Central memory CD8-positive, alpha-beta T cell (primary cell): Measurements from ENCODE around the gene SECISBP2.
"Not testable (repeated sequence)": the region's sequence is repeated elsewhere in the genome, so short reads cannot be mapped to it uniquely, and the experiment has no call there.

Experiments
- ATAC-seq: fragments of 150-1000 bp; cut with Tn5 transposase; replicated peaks from 2 replicates; pipeline ENCODE4 v1.10.0; 2022; ENCODE audit warnings: mild to moderate bottlenecking, moderate FRiP score, moderate number of reproducible peaks; ENCODE audit not compliant: poor library complexity, severe bottlenecking; ENCODE audit errors: extremely low read depth
- DNase-seq, 2 donors: peaks; one replicate each; pipeline ENCODE4 v3.0.0; 2021; ENCODE audit warnings: low spot score in 2 of 2
- H3K27ac Mint-ChIP-seq: one replicate; pipeline ENCODE4 v1.8.0; 2022; ENCODE audit warnings: low read depth, mild to moderate bottlenecking, moderate library complexity, mixed read lengths
- H3K27me3 Mint-ChIP-seq: one replicate; pipeline ENCODE4 v1.8.0; 2022; ENCODE audit warnings: mixed read lengths
- H3K36me3 Mint-ChIP-seq: one replicate; pipeline ENCODE4 v1.8.0; 2022; ENCODE audit warnings: mild to moderate bottlenecking, moderate library complexity, mixed read lengths; ENCODE audit not compliant: insufficient read depth
- H3K4me1 Mint-ChIP-seq: one replicate; pipeline ENCODE4 v1.8.0; 2022; ENCODE audit warnings: mixed read lengths
- H3K4me3 Mint-ChIP-seq: one replicate; pipeline ENCODE4 v1.8.0; 2022; ENCODE audit warnings: mild to moderate bottlenecking, moderate library complexity, mixed read lengths
- H3K9me3 Mint-ChIP-seq: one replicate; pipeline ENCODE4 v1.8.0; 2022; ENCODE audit warnings: mixed read lengths

Gene SECISBP2, protein sequence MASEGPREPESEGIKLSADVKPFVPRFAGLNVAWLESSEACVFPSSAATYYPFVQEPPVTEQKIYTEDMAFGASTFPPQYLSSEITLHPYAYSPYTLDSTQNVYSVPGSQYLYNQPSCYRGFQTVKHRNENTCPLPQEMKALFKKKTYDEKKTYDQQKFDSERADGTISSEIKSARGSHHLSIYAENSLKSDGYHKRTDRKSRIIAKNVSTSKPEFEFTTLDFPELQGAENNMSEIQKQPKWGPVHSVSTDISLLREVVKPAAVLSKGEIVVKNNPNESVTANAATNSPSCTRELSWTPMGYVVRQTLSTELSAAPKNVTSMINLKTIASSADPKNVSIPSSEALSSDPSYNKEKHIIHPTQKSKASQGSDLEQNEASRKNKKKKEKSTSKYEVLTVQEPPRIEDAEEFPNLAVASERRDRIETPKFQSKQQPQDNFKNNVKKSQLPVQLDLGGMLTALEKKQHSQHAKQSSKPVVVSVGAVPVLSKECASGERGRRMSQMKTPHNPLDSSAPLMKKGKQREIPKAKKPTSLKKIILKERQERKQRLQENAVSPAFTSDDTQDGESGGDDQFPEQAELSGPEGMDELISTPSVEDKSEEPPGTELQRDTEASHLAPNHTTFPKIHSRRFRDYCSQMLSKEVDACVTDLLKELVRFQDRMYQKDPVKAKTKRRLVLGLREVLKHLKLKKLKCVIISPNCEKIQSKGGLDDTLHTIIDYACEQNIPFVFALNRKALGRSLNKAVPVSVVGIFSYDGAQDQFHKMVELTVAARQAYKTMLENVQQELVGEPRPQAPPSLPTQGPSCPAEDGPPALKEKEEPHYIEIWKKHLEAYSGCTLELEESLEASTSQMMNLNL

DNA sequence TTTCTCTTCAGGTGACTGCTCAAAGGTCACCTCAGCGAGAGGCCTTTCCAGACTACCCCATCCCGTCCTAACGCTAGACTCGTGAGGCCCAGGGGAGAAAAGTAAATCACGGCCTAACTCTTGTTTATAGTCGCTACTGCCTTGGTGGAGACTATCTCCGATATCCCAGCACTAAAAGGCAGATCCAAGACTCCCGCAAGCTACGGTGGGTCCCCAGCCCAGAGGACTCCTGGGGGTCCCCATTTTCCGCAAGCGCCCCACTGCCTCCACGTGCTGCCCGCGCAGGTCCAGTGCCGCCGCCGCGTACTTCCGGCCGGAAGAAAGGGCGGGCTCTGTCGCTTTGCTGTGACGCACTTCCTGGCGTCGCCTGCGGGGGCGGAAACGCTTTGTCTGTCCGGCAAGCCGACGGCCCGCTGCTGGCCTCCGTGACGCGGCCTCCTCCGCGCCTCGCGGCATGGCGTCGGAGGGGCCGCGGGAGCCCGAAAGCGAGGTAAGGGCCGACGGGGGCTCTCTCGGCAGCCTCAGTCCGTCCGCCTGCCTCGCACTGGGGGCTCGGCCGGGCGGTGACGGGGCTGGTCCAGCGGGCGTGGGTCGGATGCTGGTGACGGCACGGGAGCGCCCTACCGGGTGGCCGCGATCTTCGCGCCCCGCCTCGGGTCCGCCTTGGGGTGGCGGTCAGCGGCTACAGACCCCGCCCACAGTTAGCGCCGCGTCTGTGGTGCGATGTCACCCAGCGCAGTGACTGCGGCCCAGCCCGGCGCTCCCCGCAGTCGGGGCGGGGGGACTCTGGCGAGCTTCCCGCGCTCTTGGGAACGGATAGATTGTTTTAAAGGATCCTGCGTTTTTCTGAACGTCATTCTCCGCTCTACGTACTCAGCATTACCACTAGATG lies at the start of gene SECISBP2:
Gene SECISBP2, plus strand, starts transcription at position 378 of the 892 bp plus-strand sequence. Its CDS starts 77 bp downstream, at position 455.
- Mint-ChIP-seq H3K36me3 (peaks cover 28% of the 10 kb centered on the region), H3K27me3 (no peaks in the 10 kb centered on the region), H3K27ac (peak within 1 kb of the TSS; percentile 97), H3K9me3 (no peaks in the 10 kb centered on the region), H3K4me1 (peaks cover 42% of the 10 kb centered on the region), H3K4me3 (peak within 1 kb of the TSS; percentile 85)
- peak; percentile 91 to 93 for DNase-seq
- ATAC-seq, result peak; percentile 88

DNA sequence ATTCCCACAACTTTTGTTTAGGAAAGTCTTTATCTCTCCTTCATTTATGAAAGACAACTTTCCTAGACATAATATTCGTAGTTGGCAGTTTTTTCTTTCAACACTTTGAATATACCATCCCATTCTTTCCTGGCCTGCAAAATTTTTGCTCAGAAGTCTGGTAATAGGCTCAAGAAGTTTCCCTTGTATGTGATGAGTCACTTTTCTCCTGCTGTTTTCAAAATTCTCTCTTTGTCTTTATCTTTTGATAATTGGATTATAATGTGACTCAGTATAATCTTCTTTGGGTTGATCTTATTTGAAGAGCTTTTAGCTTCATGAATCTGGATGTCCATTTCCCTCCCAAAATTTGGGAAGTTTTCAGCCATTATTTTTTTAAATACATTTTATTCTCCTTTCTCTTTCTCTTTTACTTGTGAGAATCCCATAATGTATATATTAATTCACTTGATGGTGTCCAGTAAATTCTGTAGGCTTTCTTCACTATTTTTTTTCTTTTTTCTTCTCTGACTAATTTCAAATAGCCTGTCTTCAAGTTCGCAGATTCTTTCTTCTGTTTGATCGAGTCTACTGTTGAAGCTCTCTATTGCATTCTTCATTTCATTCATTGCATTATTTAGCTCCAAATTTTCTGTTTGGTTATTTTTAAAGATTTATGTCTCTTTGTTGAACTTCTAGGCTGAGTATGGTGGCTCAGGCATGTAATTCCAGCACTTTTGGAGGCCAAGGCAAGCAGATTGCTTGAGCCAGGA lies 44.6 kb upstream of the SECISBP2 start:
- Mint-ChIP-seq H3K27me3 (peaks cover 44% of the 10 kb centered on the region), H3K9me3 (peaks cover 35% of the 10 kb centered on the region), H3K36me3 (peaks cover 3% of the 10 kb centered on the region), H3K27ac (no peak overlapping the region), H3K4me3 (no peak overlapping the region), H3K4me1 (peaks cover 7% of the 10 kb centered on the region)
- no peak for ATAC-seq
- no peak for DNase-seq

DNA sequence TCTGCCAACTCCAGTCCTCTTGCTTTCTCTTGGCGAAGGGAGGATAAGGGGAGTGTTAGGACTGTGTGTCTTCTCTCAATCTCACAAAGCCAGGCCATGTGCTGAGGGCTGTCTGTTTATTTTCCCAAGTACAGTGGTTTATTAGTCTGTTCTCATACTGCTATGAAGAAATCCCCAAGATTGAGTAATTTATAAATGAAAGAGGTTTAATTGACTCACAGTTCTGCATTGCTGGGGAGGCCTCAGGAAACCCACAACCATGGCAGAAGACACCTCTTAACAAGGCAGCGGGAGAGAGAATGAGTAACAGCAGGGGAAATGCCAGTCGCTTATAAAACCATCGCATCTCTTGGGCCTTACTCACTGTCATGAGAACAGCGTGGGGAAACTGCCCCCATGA lies 43.5 kb upstream of the SECISBP2 start:
- Mint-ChIP-seq H3K4me1 (peaks cover 9% of the 10 kb centered on the region), H3K36me3 (peaks cover 3% of the 10 kb centered on the region), H3K27me3 (peaks cover 44% of the 10 kb centered on the region), H3K27ac (no peak overlapping the region), H3K9me3 (peaks cover 35% of the 10 kb centered on the region), H3K4me3 (no peak overlapping the region)
- ATAC-seq (no peak), DNase-seq (no peak)

DNA sequence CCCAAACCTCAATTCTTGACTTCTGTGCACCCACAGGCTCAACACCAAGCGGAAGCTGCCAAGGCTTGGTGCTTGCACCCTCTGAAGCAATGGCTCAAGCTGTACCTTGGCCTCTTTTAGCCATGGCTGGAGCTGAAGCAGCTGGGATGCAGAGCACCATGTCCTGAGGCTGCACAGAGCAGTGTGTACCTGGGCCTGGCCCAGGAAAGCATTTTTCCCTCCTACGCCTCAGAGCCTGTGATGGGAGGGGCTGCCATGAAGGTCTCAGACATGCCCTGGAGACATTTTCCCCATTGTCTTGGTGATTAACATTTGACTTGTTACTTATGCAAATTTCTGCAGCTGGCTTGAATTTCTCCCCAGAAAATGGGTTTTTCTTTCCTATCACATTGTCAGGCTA lies 42.3 kb upstream of the SECISBP2 start:
- H3K4me3 Mint-ChIP-seq, H3K27ac Mint-ChIP-seq, DNase-seq, H3K36me3 Mint-ChIP-seq, ATAC-seq: not testable (repeated sequence)
- Mint-ChIP-seq H3K27me3 (peaks cover 34% of the 10 kb centered on the region), H3K4me1 (peaks cover 12% of the 10 kb centered on the region), H3K9me3 (peaks cover 35% of the 10 kb centered on the region)

DNA sequence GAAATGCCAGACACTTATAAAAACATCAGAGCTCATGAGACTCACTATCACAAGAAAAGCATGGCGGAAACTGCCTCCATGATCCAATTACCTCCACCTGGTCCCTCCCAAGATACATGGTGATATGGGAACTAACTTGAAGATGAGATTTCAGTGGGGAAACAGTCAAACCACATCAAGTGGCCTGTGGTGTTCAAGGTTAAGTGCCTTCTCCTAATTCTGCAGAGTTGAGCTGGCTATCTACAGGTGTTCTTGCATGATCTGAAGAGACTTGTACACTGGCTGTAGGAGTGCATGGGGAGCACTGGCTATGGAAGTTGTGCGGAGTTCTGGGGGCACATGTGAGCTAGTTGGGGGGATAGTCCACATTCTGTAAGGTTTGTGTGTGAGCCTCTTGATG lies 41.3 kb upstream of the SECISBP2 start:
- peaks cover 12% of the 10 kb centered on the region for H3K4me1 Mint-ChIP-seq
- H3K4me3 Mint-ChIP-seq, result no peak overlapping the region
- DNase-seq, result no peak
- no peak for ATAC-seq
- H3K27ac Mint-ChIP-seq, result no peak overlapping the region
- peaks cover 3% of the 10 kb centered on the region for H3K36me3 Mint-ChIP-seq
- peaks cover 26% of the 10 kb centered on the region for H3K27me3 Mint-ChIP-seq
- peaks cover 35% of the 10 kb centered on the region for H3K9me3 Mint-ChIP-seq

DNA sequence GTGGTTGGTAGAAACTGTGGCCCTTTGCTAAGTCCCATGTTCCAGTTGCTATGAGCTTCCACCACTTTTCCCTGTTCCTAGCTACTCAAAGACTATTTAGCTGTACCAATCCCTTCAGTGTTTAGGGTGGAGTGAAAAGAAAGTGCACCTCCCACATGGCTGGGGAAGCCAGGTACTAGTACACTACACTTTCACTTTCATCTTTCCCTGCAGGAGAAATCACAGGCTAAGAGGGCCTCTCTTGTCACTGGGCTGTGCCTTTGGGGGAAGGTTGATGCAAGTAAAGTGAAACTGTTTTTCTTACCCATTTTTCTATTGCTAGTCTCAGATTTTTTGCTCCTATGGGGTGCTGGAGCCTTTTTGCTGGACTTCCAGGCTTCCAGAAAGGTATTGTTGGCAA lies 40.8 kb upstream of the SECISBP2 start:
- Mint-ChIP-seq H3K9me3 (peaks cover 34% of the 10 kb centered on the region), H3K4me3 (no peak overlapping the region), H3K27me3 (peaks cover 23% of the 10 kb centered on the region), H3K4me1 (peaks cover 12% of the 10 kb centered on the region), H3K27ac (no peak overlapping the region), H3K36me3 (no peaks in the 10 kb centered on the region)
- no peak for ATAC-seq
- DNase-seq, result no peak

DNA sequence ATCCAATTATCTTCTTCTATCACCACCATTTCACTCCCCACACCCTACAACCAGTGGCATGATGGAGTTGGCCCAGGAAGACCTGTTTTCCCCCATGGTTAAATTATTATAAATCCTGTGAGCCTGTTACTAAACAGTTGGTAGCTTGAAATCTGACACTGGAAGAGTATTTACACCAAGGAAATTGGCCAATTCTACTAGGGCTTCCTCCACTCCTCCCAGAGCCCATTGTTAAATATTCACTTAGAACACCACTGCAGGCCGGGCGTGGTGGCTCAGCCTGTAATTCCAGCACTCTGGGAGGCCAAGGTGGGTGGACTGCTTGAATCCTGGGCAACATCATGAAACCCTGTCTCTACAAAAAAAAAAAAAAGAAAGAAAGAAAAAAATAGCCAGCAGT lies 39.7 kb upstream of the SECISBP2 start:
- DNase-seq (no peak), ATAC-seq (no peak)
- H3K9me3 Mint-ChIP-seq, result peaks cover 25% of the 10 kb centered on the region
- no peak overlapping the region for H3K4me3 Mint-ChIP-seq
- H3K27ac Mint-ChIP-seq, result no peak overlapping the region
- no peaks in the 10 kb centered on the region for H3K36me3 Mint-ChIP-seq
- H3K27me3 Mint-ChIP-seq, result peaks cover 12% of the 10 kb centered on the region
- peaks cover 12% of the 10 kb centered on the region for H3K4me1 Mint-ChIP-seq

DNA sequence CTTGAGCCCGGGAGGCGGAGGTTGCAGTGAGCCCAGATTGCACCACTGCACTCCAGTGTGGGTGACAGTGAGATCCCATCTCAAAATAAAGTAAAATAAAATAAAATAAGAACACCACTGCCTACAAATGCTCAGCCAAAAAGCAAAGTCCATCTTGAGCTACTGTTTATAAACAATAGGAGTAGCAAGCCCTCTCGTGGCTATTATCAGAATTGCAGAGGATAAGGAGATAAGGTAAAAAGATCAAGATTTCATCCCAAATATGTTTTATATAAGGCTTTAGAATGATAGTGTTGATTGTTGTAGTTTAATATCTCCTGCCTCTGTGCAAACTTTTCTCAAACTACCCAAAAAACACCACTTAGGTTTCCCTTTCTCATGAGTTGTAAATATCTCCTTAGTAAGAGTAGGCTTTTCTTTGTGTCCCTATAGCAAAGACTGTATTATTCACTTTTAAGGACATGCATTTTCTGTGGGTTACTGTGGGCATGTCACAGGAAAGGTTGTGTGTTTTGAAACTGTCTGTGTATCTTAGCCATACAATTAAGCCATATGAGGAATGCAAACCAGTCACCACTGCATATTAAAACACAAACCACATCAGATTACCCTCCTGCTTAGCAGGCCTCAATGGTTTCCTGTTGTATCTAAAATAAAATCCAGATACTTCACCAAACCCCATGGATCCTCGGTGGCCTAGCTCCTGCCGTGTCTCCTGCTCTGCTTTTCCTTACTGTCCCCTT lies 39.1 kb upstream of the SECISBP2 start:
- H3K36me3 Mint-ChIP-seq, result no peaks in the 10 kb centered on the region
- H3K9me3 Mint-ChIP-seq, result peaks cover 19% of the 10 kb centered on the region
- H3K27me3 Mint-ChIP-seq, result peaks cover 11% of the 10 kb centered on the region
- peaks cover 17% of the 10 kb centered on the region for H3K4me1 Mint-ChIP-seq
- DNase-seq, result no peak
- H3K4me3 Mint-ChIP-seq, result no peak overlapping the region
- H3K27ac Mint-ChIP-seq, result no peak overlapping the region
- ATAC-seq, result no peak

DNA sequence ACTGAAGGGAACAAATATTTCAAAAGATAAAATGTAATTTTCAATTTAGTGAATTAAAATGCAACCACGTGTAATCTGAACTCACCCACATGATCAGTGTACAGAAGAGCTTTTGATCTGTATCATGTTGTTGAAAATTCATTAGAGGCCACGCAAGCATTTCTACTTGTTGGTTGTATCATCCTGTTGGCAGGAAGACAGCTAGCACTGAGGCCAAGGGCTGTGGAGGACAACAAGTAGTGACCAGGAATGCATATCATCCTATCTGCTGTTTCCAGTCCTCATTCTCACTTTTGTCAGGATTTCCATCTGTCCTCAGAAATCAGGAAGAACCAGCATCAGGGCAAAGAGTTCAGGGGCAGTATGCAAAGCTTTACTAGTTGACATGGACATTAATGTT lies 37.2 kb upstream of the SECISBP2 start:
- H3K9me3 Mint-ChIP-seq, result peaks cover 6% of the 10 kb centered on the region
- H3K4me3 Mint-ChIP-seq, result no peak overlapping the region
- ATAC-seq (no peak), DNase-seq (no peak)
- H3K27me3 Mint-ChIP-seq, result peaks cover 10% of the 10 kb centered on the region
- H3K4me1 Mint-ChIP-seq, result peaks cover 17% of the 10 kb centered on the region
- no peaks in the 10 kb centered on the region for H3K36me3 Mint-ChIP-seq
- no peak overlapping the region for H3K27ac Mint-ChIP-seq

DNA sequence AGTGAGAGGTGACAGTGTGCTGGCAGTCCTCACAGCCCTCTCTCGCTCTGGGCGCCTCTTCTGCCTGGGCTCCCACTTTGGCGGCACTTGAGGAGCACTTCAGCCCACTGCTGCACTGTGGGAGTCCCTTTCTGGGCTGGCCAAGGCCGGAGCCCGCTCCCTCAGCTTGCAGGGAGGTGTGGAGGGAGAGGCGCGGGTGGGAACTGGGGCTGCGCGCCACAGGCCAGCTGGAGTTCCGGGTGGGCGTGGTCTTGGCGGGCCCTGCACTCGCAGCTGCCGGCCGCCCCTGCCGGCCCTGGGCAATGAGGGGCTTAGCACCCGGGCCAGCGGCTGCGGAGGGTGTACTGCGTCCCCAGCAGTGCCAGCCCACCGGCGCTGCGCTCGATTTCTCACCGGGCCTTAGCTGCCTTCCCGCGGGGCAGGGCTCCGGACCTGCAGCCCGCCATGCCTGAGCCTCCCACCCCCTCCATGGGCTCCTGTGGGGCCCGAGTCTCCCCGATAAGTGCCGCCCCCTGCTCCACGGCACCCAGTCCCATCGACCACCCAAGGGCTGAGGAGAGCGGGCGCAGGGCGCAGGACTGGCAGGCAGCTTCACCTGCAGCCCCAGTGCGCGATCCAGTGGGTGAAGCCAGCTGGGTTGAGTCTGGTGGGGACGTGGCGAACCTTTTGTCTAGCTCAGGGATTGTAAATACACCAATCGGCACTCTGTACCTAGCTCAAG lies 35.9 kb upstream of the SECISBP2 start:
- H3K9me3 Mint-ChIP-seq, H3K27ac Mint-ChIP-seq, H3K27me3 Mint-ChIP-seq, H3K4me1 Mint-ChIP-seq, H3K36me3 Mint-ChIP-seq, ATAC-seq, DNase-seq: not testable (repeated sequence)
- peak overlapping the region; percentile 40 for H3K4me3 Mint-ChIP-seq

DNA sequence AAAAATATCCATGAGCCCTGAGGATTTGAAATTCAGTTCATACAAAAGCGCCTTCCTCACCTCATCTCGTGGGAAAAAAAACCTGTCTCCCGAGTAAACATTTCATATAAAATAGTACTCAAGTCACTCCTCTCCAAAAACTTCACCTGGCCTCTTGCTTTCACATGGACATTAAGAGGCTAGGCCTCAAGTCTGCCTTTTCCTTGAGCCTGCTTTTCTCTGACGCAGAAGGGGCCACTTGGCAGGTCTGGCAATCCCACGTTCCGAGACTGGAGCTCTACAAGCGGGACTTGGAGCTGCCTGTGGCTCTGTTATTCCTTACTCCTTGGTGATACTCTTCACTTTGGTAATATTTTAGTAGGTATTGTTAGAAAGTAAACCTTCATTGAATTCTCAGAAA lies 34.2 kb upstream of the SECISBP2 start:
- Mint-ChIP-seq H3K4me3 (no peak overlapping the region), H3K27me3 (no peaks in the 10 kb centered on the region), H3K9me3 (no peaks in the 10 kb centered on the region), H3K4me1 (peaks cover 10% of the 10 kb centered on the region), H3K27ac (no peak overlapping the region), H3K36me3 (no peaks in the 10 kb centered on the region)
- ATAC-seq, result no peak
- DNase-seq, result no peak
